Mesendoderm (in vitro differentiated cells): Measurements from ENCODE around the gene ATP8A2.

Source experiments
- DNase-seq: peaks from one replicate; pipeline ENCODE4 v3.0.0; 2013
- H2AK5ac ChIP-seq: 2 replicates; pipeline ENCODE4 v1.6.1; 2013; ENCODE audit warnings: low read length, inconsistent platforms
- H2BK120ac ChIP-seq: 2 replicates; pipeline ENCODE4 v1.6.1; 2013; ENCODE audit warnings: low read depth, mild to moderate bottlenecking, low read length, moderate library complexity, mixed read lengths
- H2BK15ac ChIP-seq: replicated peaks from 2 replicates; pipeline ENCODE4 v1.6.1; 2013; ENCODE audit warnings: low read depth, mild to moderate bottlenecking, moderate library complexity
- H2BK5ac ChIP-seq: 2 replicates; pipeline ENCODE4 v1.6.1; 2013; ENCODE audit warnings: low read length, inconsistent platforms
- H3K18ac ChIP-seq: 2 replicates; pipeline ENCODE4 v1.6.1; 2013; ENCODE audit warnings: mild to moderate bottlenecking, low read length, mixed read lengths
- H3K23ac ChIP-seq: one replicate; pipeline ENCODE4 v1.6.1; 2013; ENCODE audit warnings: low read length
- H3K27ac ChIP-seq: 2 replicates; pipeline ENCODE4 v1.5.1; 2013; ENCODE audit warnings: low read depth, mild to moderate bottlenecking, inconsistent platforms, low read length, moderate library complexity
- H3K27me3 ChIP-seq: 2 replicates; pipeline ENCODE4 v1.6.1; 2013; ENCODE audit warnings: low read length, control low read depth, mild to moderate bottlenecking, inconsistent platforms; ENCODE audit not compliant: insufficient read depth, poor library complexity
- H3K36me3 ChIP-seq: 2 replicates; pipeline ENCODE4 v1.6.1; 2013; ENCODE audit warnings: low read length, inconsistent platforms; ENCODE audit not compliant: control insufficient read depth, insufficient read depth
- H3K4ac ChIP-seq: one replicate; pipeline ENCODE4 v1.6.1; 2013; ENCODE audit warnings: low read depth, mild to moderate bottlenecking, low read length, moderate library complexity
- H3K4me1 ChIP-seq: 2 replicates; pipeline ENCODE4 v1.6.1; 2013; ENCODE audit warnings: low read depth, low read length, inconsistent platforms; ENCODE audit not compliant: control insufficient read depth
- H3K4me2 ChIP-seq: 2 replicates; pipeline ENCODE4 v1.6.1; 2013; ENCODE audit warnings: low read length
- H3K4me3 ChIP-seq: 2 replicates; pipeline ENCODE4 v1.5.1; 2013; ENCODE audit warnings: mild to moderate bottlenecking, low read length
- H3K56ac ChIP-seq: one replicate; pipeline ENCODE4 v1.6.1; 2013; ENCODE audit warnings: low read length
- H3K79me1 ChIP-seq: 2 replicates; pipeline ENCODE4 v1.6.1; 2013; ENCODE audit warnings: low read length, inconsistent platforms
- H3K79me2 ChIP-seq: 2 replicates; pipeline ENCODE4 v1.6.1; 2013; ENCODE audit warnings: mild to moderate bottlenecking, low read length; ENCODE audit not compliant: control insufficient read depth, insufficient read depth
- H3K9ac ChIP-seq: 2 replicates; pipeline ENCODE4 v1.6.1; 2013; ENCODE audit warnings: low read length, inconsistent platforms
- H4K5ac ChIP-seq: one replicate; pipeline ENCODE4 v1.6.1; 2013; ENCODE audit warnings: low read length
- H4K8ac ChIP-seq: one replicate; pipeline ENCODE4 v1.6.1; 2013; ENCODE audit warnings: low read depth, mild to moderate bottlenecking, control low read depth, low read length, moderate library complexity
- WGBS: extraction: QIAGEN DNeasy Blood & Tissue Kit; methylation state at CpG from one replicate; pipeline ENCODE4 v1.1.7; 2013; ENCODE audit warnings: low lambda C conversion rate, missing lambda C conversion rate; ENCODE audit not compliant: insufficient coverage; ENCODE audit errors: extremely low coverage; 5-methylcytosine and 5-hydroxymethylcytosine counted together

The ATP8A2 gene

DNA sequence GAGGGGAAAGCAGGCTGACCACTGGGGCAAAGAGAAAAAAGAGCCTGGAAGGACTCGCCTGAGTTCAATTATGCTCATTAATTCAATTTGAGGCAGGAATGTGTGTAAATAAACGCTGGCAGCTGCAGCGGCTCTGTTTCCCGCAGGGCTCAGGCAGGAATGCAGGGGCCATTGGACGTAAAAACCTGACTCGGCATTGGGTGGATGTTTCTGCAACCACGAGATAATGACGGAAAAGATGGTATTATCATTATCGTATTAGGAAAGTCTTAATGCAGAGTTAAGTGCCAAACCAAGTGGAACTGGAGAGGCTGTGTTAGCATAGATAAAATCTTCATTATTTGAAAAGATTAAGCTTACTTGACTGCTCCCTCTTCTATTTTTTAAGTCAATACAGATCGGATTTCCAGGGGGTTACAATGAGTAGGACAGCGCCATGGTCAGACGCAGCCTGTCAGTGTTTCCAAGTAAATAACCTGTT lies 510.2 kb downstream of the ATP8A2 start:
- WGBS, result no CpG with 5 or more reads among the region's 12 CpGs

DNA sequence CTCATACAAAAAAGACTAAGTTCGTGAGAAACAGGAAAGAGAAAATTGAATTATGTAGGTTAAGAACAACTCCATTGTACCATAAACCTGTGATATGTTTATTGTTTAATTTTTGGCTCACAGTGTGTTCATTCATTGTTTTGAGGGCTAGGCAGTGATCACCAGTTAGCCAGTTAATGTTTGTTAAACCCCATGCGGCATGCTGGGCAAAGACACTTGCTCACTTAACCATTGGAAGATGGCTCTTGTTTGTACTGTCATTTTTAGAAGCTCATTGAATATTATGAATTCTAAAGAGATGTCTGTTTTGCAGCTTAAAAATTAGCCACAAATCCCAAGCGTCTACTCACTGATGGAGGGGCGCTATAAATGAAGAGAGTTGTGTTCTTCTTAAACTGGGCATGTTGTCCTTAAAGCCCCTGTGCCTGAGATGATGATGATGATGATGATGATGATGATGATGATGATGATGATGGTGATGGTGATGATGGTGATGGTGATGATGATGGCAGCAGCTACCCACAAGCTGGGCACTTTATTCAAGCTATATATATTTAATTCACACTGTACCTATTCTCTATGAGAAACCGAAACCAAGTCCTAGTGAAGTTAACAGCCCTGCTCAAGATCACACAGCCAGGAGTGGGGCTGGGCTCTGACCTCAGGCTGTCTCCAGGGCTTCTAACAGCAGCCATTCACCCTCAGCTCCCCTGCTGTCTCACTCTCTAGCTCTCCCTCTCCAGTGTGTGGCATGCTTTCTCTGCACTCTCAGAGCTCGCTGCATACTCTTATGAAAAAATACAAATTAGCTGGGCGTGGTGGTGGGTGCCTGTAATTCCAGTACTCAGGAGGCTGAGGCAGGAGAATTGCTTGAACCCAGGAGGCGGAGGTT lies 510.9 kb downstream of the ATP8A2 start:
- no peak overlapping the region for H2BK15ac ChIP-seq
- no peaks in the 10 kb centered on the region for H3K79me2 ChIP-seq
- peaks cover 3% of the 10 kb centered on the region for H3K4me1 ChIP-seq
- no peak overlapping the region for H4K8ac ChIP-seq
- no peak overlapping the region for H4K5ac ChIP-seq
- no peak overlapping the region for H2AK5ac ChIP-seq
- no peaks in the 10 kb centered on the region for H3K79me1 ChIP-seq
- no peak overlapping the region for H3K4me3 ChIP-seq
- H3K23ac ChIP-seq, result no peak overlapping the region
- H3K27ac ChIP-seq, result no peak overlapping the region
- no peak overlapping the region for H3K18ac ChIP-seq
- H3K27me3 ChIP-seq, result no peaks in the 10 kb centered on the region
- no peak overlapping the region for H3K4ac ChIP-seq
- no peak overlapping the region for H2BK5ac ChIP-seq
- H3K4me2 ChIP-seq, result no peak overlapping the region
- no CpG with 5 or more reads among the region's 8 CpGs for WGBS
- H3K36me3 ChIP-seq, result no peaks in the 10 kb centered on the region
- H2BK120ac ChIP-seq, result no peak overlapping the region
- no peak overlapping the region for H3K9ac ChIP-seq
- no peak overlapping the region for H3K56ac ChIP-seq
- DNase-seq, result peak; percentile 22

More for the DNA sequence above, 510.2 kb downstream of the ATP8A2 start:
- Histone ChIP-seq H2BK120ac (no peak overlapping the region), H3K36me3 (no peaks in the 10 kb centered on the region), H3K23ac (no peak overlapping the region), H3K79me1 (no peaks in the 10 kb centered on the region), H2BK15ac (no peak overlapping the region), H3K4me3 (no peak overlapping the region), H2BK5ac (no peak overlapping the region), H3K4me1 (peaks cover 3% of the 10 kb centered on the region), H4K8ac (no peak overlapping the region), H3K4me2 (no peak overlapping the region), H3K27me3 (no peaks in the 10 kb centered on the region), H3K9ac (no peak overlapping the region), H3K4ac (no peak overlapping the region), H3K18ac (no peak overlapping the region), H3K79me2 (no peaks in the 10 kb centered on the region), H2AK5ac (no peak overlapping the region), H3K56ac (no peak overlapping the region), H3K27ac (no peak overlapping the region), H4K5ac (no peak overlapping the region)
- DNase-seq, result peak; percentile 68

DNA sequence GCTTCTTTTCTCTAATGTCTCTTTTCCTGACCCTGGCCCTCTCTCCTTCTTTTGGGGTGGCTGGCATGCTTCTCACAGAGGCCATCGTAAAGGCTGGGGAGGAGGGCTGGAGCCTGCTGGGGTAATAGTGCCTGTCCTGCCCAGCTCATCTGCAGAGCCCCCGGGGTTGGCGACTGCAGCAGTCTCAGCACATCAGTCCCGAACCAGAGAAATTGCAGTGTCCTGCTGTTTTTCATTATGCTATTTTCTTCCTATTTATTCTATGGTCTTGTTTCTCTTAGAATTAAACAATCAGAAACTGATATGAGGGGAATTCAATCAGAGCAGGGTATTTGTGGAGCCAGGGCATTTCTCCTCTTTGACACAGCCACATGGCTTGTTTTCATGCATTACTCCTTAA lies 513.6 kb downstream of the ATP8A2 start:
- H3K18ac ChIP-seq, result no peak overlapping the region
- no peaks in the 10 kb centered on the region for H3K27me3 ChIP-seq
- DNase-seq, result no peak
- WGBS, result no CpG with 5 or more reads among the region's 4 CpGs
- H3K36me3 ChIP-seq, result no peaks in the 10 kb centered on the region
- no peak overlapping the region for H3K27ac ChIP-seq
- no peak overlapping the region for H3K23ac ChIP-seq
- no peaks in the 10 kb centered on the region for H3K79me1 ChIP-seq
- no peak overlapping the region for H3K4ac ChIP-seq
- no peak overlapping the region for H2BK5ac ChIP-seq
- H3K4me3 ChIP-seq, result no peak overlapping the region
- no peak overlapping the region for H2AK5ac ChIP-seq
- no peak overlapping the region for H4K5ac ChIP-seq
- no peak overlapping the region for H2BK15ac ChIP-seq
- H3K79me2 ChIP-seq, result no peaks in the 10 kb centered on the region
- H3K4me1 ChIP-seq, result peaks cover 3% of the 10 kb centered on the region
- H3K56ac ChIP-seq, result no peak overlapping the region
- no peak overlapping the region for H3K9ac ChIP-seq
- H2BK120ac ChIP-seq, result no peak overlapping the region
- no peak overlapping the region for H4K8ac ChIP-seq
- no peak overlapping the region for H3K4me2 ChIP-seq

DNA sequence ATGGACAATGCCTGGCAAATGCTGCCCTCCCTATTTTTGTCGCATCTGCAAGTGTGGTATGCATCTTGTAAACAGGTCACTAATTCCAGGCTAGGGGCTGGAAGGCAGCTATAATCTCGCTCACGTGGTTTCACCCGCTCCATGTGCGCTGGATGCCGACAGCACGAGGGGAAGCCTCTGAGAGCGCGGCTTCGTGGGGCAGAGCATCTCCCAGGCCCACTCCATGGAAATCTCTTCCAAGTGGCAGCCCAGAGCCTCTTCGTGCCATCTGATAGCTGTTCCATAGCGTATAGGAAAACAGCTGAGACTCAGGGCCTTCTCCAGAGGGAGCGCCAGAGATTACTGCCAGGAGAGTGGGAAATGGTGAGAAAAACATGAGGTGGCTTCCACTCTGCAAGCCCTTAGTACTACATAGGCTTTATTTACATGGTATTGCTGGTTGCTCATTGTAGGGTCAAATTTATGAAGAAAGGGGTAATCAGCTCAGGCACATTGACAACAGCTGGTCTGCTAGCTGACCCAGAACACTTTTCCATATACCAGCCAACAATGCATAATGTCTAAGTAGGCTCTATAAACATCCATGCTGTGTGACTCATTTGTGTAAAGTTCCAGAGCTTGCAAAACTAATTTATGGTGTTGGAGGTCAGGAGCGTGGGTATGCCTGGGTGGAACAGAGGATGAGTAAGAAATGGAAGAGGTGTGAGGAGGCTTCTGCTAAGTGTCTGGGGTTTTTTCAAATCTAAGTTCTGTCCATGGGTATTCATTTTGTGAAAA lies 514.9 kb downstream of the ATP8A2 start:
- no peaks in the 10 kb centered on the region for H3K79me2 ChIP-seq
- no peak overlapping the region for H3K27ac ChIP-seq
- no peak overlapping the region for H3K18ac ChIP-seq
- H2BK5ac ChIP-seq, result no peak overlapping the region
- H2BK120ac ChIP-seq, result no peak overlapping the region
- H3K27me3 ChIP-seq, result no peaks in the 10 kb centered on the region
- H2BK15ac ChIP-seq, result no peak overlapping the region
- H3K4me2 ChIP-seq, result no peak overlapping the region
- H4K5ac ChIP-seq, result no peak overlapping the region
- H4K8ac ChIP-seq, result no peak overlapping the region
- no peak overlapping the region for H3K4me3 ChIP-seq
- H3K79me1 ChIP-seq, result no peaks in the 10 kb centered on the region
- WGBS, result no CpG with 5 or more reads among the region's 14 CpGs
- H3K4me1 ChIP-seq, result peaks cover 3% of the 10 kb centered on the region
- no peak overlapping the region for H3K9ac ChIP-seq
- DNase-seq, result no peak
- no peak overlapping the region for H3K4ac ChIP-seq
- H3K36me3 ChIP-seq, result no peaks in the 10 kb centered on the region
- H3K56ac ChIP-seq, result no peak overlapping the region
- H2AK5ac ChIP-seq, result no peak overlapping the region
- no peak overlapping the region for H3K23ac ChIP-seq

DNA sequence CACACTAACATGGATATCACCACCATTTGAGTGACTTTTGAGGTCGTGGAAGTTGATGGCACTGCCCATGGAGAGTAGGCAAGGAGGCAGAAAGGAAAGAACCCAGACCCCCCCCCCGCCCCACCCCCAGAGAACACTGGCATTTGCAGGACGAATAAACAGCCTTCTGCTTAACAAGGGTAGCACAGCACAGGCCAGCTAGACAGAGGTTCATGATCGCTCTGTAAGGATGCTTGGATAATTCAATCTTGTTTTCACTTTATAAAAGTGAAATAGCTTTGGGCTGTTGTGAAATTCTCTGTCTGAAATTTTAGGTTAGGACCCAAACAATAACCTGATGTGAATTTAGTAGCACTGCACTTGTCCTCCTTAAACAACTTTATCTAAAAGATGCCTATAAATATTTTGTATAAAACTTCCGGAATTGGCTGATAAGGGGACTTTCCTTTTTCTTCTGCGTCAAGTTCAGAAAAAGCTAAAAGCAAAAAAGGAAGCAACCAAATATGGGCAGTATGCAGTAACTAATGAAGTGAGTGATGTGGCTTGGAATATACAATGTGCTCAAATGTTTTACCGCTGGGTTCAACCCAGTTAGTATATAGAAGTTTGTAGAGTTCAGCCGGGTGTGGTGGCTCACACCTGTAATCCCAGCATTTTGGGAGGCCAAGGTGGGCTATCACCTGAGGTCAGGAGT lies 516.3 kb downstream of the ATP8A2 start:
- Histone ChIP-seq H3K18ac (no peak overlapping the region), H3K4me2 (no peak overlapping the region), H3K56ac (no peak overlapping the region), H3K4me3 (no peak overlapping the region), H3K9ac (no peak overlapping the region), H3K27ac (no peak overlapping the region), H4K8ac (no peak overlapping the region), H2BK15ac (no peak overlapping the region), H2BK5ac (no peak overlapping the region), H3K36me3 (no peaks in the 10 kb centered on the region), H2BK120ac (no peak overlapping the region), H3K79me1 (no peaks in the 10 kb centered on the region), H4K5ac (no peak overlapping the region), H3K4me1 (no peaks in the 10 kb centered on the region), H3K79me2 (no peaks in the 10 kb centered on the region), H3K27me3 (no peaks in the 10 kb centered on the region), H2AK5ac (no peak overlapping the region), H3K4ac (no peak overlapping the region), H3K23ac (no peak overlapping the region)
- DNase-seq, result no peak
- no CpG with 5 or more reads among the region's 8 CpGs for WGBS
